GM18909 (cell line): Measurements from ENCODE around the gene CCDC86.

Experiments used
- ATAC-seq: cut with Tn5 transposase; IDR thresholded peaks from one replicate; pipeline ENCODE4 v1.9.1; 2021; ENCODE audit warnings: mild to moderate bottlenecking; ENCODE audit not compliant: unreplicated experiment, poor library complexity

CCDC86 gene

DNA sequence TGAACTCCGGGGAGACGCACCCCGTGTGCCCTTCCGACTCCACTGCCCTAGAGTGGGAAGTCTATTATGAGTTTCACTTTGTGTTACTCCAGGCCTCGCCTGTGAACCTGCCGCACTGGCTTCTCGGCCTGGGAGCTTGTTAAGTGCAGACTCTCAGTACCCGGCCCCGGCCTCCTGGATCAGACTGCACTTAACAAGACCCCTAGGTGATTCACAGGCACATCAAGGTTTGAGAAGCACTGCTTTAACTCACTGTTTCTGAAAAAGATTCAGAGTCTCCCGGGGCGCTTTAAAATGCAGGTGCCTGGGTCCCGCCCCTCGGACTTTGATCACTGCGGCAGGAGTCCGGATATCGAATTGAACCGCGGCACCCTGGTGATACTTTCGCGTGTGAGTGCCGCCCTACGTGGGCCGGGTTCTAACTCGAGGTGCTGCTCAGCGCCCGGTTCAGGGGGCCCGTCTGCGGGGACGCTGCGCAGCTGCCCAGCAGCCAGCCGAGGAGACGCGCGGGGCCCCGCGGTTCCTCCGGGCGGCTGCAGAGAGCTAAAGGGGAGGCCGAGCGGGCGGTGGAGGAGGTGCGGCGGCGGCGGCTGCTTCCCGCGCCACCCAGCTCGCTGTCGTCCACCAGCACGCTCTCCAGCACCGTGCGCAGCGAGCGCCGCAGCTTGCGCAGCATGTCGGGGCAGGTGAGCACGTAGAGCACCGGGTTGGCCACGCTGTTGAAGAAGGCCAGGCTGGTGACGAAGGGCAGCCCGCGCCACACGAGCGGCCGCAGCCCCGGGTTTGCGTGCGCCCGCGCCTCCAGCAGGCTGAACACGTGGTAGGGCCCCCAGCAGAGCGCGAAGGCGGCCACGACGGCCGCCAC is 10.4 kb downstream of the CCDC86 start:
- ATAC-seq, result no peak

DNA sequence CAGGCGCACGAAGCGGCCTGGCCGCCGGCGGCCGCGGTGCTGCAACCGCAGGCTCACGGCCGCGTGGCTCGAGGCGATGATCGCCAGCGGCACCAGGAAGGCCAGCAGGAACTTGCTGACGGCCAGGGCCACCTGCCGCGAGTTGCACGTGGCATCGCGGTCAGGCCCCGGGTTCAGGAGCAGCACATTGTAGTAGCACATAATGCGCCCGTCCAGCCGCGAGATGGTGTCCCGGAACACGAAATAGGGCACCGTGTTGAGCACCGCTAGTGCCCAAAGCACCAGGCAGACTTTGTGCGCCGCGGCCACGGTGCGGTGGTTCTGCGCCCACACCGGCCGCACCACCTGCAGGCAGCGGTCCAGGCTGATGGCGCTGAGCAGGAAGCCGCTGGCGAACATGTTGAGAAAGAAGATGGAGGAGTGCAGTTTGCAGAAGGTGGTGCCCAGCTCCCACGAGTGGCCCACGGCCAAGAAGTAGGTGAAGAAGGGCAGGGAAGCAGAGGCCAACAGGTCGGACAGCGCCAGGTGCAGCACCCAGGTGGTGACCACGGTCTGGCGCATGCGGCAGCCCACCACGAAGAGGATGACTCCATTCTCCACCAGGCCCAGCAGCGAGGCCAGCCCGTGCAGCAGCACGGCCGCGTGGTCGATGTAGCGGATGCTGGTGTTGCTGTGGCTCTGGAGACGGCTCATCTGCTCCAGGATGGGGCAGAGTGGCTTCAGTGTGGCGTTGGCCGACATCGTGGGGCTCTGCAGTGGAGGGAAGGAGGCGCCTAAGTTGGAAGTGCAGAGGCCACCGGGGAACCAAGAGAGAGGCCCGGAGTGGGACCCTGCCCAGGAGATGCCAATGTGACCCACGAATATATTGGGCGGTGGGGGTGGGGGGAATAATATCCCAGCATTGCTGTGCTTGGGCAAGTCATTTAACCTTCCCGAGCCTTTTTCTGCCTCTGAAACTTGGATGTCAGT is 11.4 kb downstream of the CCDC86 start:
- ATAC-seq, result no peak

DNA sequence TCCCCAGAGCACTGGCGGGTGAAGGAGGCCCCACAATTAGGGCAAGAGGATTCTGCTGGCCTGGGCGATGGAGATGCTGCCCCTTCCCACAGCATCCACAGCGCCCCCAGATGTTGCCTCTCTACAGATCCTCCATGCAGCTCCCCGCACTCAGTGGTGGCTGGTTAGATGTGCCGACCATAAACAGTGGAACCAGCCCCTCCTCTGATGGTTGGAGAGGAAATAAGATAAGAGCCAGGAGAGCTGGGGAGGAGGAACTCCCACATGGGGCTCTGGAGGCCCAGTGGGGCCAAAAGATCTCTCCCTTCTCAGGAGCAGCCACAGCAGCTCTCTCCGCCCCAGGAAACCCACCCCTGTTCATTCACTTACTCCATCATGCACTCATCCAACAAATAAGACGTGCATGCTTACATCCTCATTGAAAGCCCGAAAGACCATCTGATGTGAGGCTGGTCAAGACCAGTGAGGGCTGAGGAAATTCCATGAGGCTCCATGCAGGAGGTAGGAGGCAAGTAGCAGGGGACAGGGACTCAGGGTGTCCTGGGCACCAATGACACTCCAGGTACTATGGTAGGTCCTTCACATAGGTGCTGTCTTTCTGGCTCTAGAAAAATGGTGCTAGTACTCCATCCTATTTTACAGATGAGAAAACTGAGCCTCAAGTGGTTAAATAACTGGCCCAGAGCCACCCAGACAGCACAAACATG is 12.4 kb downstream of the CCDC86 start:
- ATAC-seq, result no peak

DNA sequence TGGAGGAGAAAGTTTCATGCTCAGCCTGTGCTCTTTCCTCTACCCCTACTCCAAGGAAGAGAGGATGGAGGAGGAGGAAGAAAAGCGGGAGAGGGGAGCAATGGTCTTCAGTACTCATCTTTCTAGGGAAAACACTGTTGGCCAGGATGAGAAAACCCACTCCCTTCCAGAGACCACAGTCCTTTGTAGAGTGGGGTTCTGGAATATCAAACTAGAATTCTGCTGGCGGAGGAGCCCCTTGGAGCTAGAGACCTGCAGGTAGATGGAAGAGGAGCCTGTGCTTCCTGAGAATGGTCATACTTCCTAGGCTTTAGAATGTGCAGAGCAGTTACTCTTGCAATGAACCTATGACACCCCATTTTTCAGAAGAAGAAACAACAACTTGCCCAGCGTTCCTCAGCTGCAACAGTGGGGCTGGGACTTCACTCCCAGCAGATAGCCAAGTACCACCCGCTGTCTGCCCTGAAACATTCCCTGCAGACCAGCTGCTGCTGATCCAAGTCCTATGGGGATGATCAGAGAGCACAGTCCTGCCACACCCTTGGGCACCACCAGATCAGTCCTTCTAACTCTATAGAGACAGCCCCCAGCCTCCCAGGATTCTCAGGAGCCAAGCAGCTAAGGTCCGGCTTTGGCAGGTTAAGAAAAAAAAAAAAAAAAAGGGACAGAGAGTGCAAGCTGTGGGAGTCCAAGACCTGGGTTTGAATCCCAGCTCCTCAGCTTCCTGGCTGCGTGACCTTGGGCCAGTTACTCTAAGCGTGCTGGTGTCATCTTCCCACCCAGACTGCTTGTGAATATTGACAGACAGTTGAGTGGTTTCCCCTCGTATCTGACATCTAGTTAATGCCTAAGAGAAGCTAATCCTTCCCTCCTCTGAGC is 13.2 kb downstream of the CCDC86 start:
- no peak for ATAC-seq

GRCh38 chr11:60855726-60856633 is 14.1 kb downstream of the CCDC86 start, which contains the start of gene PTGDR2:
Gene PTGDR2, minus strand, starts transcription at chr11:60855950. Its CDS starts 2,228 bp downstream, at chr11:60853722.
- no peak for ATAC-seq

DNA sequence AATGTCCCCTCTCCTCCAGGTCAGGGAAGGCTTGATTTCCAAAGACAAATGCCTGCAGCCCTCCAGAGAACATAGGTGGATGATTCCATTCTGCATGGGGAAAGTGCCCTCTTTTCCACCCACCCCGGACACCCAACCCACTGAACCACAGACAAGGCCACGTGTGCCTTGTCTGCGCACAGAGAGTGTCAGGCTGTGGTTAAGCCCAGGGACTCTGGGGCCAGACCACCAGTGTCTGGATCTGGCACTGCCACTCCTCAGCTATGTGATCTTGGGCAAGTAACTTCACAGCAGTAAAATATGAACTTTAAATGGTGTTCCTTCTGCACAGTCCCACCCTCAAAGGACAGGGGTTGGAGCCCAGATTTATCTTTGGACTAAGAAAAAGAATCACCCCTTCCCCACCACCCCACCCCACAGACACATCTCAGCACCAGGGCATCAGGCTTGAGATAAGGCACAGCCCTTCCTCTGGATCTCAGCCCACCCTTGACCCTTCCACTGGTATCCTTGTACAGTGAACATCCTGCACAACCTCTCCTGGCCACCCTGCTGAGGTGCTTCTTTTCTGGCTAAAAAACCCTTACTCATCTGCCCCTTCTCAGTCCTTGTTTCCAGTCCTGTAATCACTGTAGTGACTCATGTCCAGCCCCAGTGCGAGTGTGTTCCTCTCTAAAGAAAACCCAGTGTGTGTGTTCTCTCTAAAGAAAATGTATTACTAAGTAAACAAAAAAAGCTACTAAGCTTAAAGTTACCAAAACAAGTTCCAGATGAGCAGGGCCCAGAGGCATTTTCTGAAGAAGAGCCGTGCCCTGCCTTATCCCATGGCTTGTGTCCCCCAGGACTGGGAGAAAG is 15.7 kb downstream of the CCDC86 start:
- no peak for ATAC-seq

- ATAC-seq, result no peak
These were observed 16.3 kb downstream of the CCDC86 start for GRCh38 chr11:60858236-60858635.

DNA sequence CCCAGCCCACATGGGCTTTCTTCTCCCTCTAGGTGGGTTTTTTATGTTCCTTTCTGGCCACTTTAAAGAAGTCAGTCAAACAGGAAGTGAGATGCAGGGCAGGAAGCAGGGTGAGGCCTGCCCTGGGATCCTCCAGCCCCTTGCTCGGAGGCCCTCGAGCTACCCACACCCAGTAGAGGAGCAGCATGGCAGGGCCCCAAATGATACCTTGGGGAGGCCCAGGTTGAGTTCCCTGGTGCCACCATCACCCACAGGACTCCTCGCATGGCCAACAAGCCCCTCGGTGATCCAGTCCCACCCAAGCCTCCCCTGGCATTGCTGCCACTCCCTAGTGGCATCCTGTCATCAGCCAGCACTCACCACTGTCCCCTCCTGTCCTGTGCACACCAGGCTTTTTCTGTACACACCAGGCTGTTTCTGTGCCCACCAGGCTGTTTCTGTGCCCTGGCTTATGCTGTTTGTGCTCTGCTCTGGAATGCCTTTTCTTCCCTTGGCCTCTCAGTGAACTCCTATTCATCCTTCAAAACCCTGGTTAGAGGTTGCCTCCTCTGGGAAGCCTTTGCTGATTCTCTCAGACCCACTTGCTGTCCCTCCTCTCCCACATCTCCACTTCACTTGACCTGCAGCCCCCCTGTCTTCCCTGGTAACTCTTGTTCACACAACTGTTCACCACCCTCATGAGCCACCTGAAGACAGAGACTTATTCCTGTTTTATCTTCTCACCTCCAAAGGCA is 17.0 kb downstream of the CCDC86 start:
- no peak for ATAC-seq

GRCh38 chr11:60859616-60860250 is 17.8 kb downstream of the CCDC86 start:
- no peak for ATAC-seq

GRCh38 chr11:60860943-60861342 is 19.0 kb downstream of the CCDC86 start:
- ATAC-seq, result no peak

- ATAC-seq, result no peak
These were observed 20.3 kb downstream of the CCDC86 start for GRCh38 chr11:60862171-60862570.

- no peak for ATAC-seq
These were observed 21.9 kb downstream of the CCDC86 start for GRCh38 chr11:60863550-60864521.

DNA sequence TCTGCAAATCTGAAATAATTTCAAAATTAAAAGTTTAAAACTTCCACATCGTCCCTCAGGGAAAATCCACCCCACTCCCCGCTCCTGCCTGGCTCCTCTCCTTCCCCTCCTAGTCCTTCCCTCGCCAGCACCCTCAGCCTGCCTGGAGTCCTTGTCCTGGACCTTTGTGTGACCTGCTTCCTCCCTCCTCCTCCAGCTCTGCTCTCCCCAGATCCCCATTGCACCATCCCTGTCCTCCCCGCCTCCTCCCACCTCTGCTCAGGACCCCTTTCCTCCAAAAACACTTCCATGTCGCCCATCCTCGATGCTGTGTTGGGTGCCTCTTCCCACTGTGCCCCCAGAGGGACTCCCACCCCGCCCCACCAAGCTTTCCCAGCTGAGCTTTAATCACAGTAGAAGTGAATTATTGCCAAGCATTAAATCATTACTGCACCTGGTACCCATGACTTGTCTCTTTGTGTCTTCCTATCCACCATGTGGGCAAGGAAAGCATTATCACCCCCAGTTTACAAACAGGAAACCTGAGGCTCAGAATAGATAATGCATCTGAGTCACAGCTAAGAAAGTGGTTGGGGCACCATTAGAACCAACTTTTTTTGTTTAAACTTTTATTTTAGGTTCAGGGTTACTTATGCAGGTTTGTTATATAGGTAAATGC is 23.1 kb downstream of the CCDC86 start:
- no peak for ATAC-seq

DNA sequence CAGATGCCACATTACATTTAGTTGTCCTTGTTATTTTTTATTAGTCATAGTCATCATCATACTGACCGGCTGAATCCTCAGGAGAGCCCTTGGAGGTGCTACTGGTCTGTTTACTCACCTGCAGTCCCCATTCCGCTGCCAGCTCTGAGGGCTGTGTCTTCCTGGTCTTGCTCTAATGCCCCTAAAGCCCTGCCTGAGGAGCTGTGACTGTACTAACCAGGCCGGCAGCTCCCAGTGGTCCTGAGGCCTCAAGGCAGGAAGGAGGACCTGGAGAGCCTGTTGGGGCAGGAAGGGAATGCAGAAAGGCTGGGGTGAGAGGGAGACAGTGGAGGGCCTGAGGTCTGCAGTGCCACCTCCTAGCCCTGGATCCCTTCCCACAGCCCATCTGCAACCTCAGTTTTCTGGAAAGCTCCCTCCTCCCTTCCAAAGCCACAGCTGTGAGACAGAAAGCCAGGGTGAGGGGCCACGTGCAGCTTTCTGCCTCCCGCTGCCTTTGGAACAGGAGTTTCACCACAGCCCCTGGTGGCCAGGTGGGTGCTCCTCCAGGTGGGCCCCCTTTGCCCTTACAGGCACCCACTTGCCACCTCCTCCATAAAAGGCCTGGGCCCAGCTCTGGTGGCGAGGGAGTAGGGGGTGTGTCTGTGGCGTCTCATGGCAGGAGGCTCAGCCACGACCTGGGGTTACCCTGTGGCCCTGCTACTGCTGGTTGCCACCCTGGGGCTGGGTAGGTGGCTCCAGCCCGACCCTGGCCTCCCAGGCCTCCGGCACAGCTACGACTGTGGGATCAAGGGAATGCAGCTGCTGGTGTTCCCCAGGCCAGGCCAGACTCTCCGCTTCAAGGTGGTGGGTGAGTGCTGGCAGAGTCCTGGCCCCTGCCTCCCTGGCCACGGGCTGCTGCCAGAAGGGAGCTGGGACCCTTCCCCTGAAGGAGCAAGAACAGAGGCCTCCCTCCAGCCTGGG is 25.3 kb downstream of the CCDC86 start, which contains the start of gene ZP1:
Gene ZP1, plus strand, starts transcription at position 632 of the 960 bp plus-strand sequence. Its CDS starts 20 bp downstream, at position 652.
- ATAC-seq, result no peak
